Measurements from ENCODE around the gene PMEL.

DNA sequence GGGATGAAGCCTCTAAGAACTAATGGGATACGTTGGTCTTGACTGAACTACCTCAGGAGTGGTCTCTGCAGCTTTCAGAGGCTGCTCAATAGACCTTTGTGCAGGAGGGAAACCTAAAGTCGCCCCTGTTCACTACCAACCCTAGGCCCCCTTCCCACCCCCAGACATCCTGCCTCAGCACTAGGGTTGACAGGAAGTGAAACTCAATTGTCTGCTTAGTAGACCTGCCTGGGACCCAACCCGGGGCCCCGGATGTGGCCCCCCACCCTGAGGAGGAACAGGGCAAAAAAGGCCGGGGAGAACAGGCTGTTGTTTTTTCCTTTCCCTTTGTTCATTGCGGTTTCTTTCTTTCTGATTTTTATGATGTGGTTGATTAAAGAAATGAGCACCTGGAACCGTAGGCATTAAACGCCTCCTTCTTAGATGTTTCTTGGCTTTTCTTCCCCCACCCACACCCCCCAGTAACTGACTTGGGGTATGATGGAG lies 36.5 kb downstream of the PMEL start:
- TF ChIP-seq EZH2 (IDR thresholded peaks at IDR 0.05; ENCODE audit: low read length): no peak
- TF ChIP-seq, protein P1, sequence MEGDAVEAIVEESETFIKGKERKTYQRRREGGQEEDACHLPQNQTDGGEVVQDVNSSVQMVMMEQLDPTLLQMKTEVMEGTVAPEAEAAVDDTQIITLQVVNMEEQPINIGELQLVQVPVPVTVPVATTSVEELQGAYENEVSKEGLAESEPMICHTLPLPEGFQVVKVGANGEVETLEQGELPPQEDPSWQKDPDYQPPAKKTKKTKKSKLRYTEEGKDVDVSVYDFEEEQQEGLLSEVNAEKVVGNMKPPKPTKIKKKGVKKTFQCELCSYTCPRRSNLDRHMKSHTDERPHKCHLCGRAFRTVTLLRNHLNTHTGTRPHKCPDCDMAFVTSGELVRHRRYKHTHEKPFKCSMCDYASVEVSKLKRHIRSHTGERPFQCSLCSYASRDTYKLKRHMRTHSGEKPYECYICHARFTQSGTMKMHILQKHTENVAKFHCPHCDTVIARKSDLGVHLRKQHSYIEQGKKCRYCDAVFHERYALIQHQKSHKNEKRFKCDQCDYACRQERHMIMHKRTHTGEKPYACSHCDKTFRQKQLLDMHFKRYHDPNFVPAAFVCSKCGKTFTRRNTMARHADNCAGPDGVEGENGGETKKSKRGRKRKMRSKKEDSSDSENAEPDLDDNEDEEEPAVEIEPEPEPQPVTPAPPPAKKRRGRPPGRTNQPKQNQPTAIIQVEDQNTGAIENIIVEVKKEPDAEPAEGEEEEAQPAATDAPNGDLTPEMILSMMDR (optimal IDR thresholded peaks at IDR 0.05 in 1 of 3, IDR thresholded peaks at IDR 0.05 in 1 of 3, conservative IDR thresholded peaks at IDR 0.05 in 1 of 3; ENCODE audit: extremely low read depth in 1 of 3, insufficient read depth in 2 of 3, low read length in 3 of 3): no peak

All from keratinocyte (primary cell).